Thyroid gland (tissue), 4 donors: ENCODE results near the gene WNT9B. TPM values are rescaled to one million over a fixed set of nuclear protein-coding genes. Genes with fewer than 3 reads are reported as not detected.

Source experiments
- DNase-seq, 2 donors: peaks; one replicate each; pipeline ENCODE4 v3.0.0-alpha.2; 2019
- H3K27ac ChIP-seq, 3 donors: fragments of 200-600 bp; sonication (generic); 1 replicate in 2 of 3; 2 replicates in 1 of 3; pipeline ENCODE4 v1.5.1; 2016 to 2019; ENCODE audit warnings: mild to moderate bottlenecking in 1 of 3, moderate library complexity in 1 of 3
- H3K27me3 ChIP-seq: fragments of 200-600 bp; sonication (generic); one replicate; pipeline ENCODE4 v1.5.1; 2019
- H3K36me3 ChIP-seq, 2 donors: fragments of 200-600 bp; sonication (generic); one replicate each; pipeline ENCODE4 v1.5.1; 2016 to 2019
- H3K4me1 ChIP-seq, 2 donors: fragments of 200-600 bp; sonication (generic); one replicate each; pipeline ENCODE4 v1.5.1; 2017 to 2019
- H3K4me3 ChIP-seq, 3 donors: fragments of 200-600 bp; sonication (generic); replicated peaks in 1 of 3; 1 replicate in 2 of 3; 2 replicates in 1 of 3; pipeline ENCODE4 v1.5.1; 2016; ENCODE audit warnings: mild to moderate bottlenecking in 1 of 3
- H3K9me3 ChIP-seq: fragments of 200-600 bp; sonication (generic); one replicate; pipeline ENCODE4 v1.5.1; 2017
- POLR2A ChIP-seq, 2 donors: fragments of 450-650 bp; IDR thresholded peaks; one replicate each; pipeline ENCODE4 v1.6.1; 2017; ENCODE audit warnings: antibody characterized with exemption in 2 of 2, mild to moderate bottlenecking in 2 of 2, moderate library complexity in 1 of 2
- WGBS, 2 donors: methylation state at CpG; one replicate each; pipeline ENCODE4 v1.1.5; 2017; 5-methylcytosine and 5-hydroxymethylcytosine counted together
- intact Hi-C: fragments of 100-400 bp; cut with DNase I; formaldehyde crosslinking; loops from one replicate; pipeline ENCODE4 v1.15.1; 2023
- total RNA-seq, 4 donors: library from RNA; depleted of rRNA; stranded (reverse); fragments of >200 nt; gene quantifications; one replicate each; pipeline ENCODE4 v1.2.3, GENCODE V29; 2016
- TF ChIP-seq, protein P1 (sequence below), 6 experiments: fragments of 200-600 bp in 3 of 6; fragments of 450-650 bp in 3 of 6; sonication (generic) in 3 of 6; IDR thresholded peaks; one replicate each; pipeline ENCODE4 v1.5.1; 2016 to 2019; ENCODE audit warnings: antibody characterized with exemption in 6 of 6, mild to moderate bottlenecking in 2 of 6, inconsistent platforms in 1 of 6, moderate library complexity in 1 of 6

WNT9B gene
- total RNA-seq, 4 donors from 2014 or later = 1.2 TPM; not detected in 3

DNA sequence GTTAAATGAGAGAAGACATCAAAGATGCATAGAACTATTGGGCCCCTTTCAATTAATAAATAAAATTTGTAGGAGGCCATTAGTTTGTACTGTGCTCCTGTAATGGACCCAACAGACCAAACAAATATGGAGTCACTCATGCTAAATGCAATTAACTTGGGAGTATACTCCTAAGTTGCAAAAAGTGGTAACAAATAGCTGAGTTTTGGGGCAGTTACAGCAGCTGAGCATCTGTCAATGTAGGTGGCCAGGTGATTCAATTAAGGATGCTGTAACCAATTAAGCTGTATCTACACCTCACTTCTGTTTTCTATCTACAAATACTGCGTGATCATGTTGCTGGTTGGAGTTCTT lies 34.9 kb downstream of the WNT9B start:
- Histone ChIP-seq H3K27me3 (no peaks in the 10 kb centered on the region), H3K36me3 (no peaks in the 10 kb centered on the region), H3K9me3 (no peaks in the 10 kb centered on the region), H3K4me1 (no peaks in the 10 kb centered on the region), H3K27ac (no peak overlapping the region), H3K4me3 (no peak overlapping the region)
- TF ChIP-seq, protein P1, sequence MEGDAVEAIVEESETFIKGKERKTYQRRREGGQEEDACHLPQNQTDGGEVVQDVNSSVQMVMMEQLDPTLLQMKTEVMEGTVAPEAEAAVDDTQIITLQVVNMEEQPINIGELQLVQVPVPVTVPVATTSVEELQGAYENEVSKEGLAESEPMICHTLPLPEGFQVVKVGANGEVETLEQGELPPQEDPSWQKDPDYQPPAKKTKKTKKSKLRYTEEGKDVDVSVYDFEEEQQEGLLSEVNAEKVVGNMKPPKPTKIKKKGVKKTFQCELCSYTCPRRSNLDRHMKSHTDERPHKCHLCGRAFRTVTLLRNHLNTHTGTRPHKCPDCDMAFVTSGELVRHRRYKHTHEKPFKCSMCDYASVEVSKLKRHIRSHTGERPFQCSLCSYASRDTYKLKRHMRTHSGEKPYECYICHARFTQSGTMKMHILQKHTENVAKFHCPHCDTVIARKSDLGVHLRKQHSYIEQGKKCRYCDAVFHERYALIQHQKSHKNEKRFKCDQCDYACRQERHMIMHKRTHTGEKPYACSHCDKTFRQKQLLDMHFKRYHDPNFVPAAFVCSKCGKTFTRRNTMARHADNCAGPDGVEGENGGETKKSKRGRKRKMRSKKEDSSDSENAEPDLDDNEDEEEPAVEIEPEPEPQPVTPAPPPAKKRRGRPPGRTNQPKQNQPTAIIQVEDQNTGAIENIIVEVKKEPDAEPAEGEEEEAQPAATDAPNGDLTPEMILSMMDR (IDR thresholded peaks at IDR 0.05) = no peak
- no peak for TF ChIP-seq POLR2A (IDR thresholded peaks at IDR 0.05)
- WGBS, 2 donors = 87 to 95% methylated on average over 1 of the region's 1 CpG
- intact Hi-C loops = no loop called here
- DNase-seq = no peak

DNA sequence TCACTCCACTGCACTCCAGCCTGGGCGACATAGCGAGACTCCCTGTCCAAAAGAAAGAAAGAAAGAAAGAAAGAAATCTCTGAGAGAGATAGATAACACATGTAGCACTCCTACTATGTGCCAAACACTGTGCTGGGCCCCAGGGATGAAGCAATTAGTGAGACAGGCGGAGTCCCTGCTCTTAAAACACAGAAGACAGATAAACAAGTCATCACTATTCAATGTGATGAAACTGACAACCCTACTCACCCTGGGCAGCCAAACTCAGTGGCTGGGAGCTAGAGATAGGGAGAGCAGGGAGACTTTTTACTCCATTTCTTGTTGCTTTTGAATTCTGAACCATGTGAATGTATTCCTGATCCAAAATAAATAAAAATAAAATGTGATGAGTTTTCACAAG lies 36.3 kb downstream of the WNT9B start:
- H3K27me3 ChIP-seq = no peaks in the 10 kb centered on the region
- no peaks in the 10 kb centered on the region for H3K9me3 ChIP-seq
- 93% methylated on average over 3 of the region's 3 CpGs for WGBS, 2 donors
- TF ChIP-seq, protein P1 (IDR thresholded peaks at IDR 0.05) = no peak
- H3K4me3 ChIP-seq = no peak overlapping the region
- H3K4me1 ChIP-seq = no peaks in the 10 kb centered on the region
- H3K27ac ChIP-seq = no peak overlapping the region
- intact Hi-C loops = no loop called here
- H3K36me3 ChIP-seq = no peaks in the 10 kb centered on the region
- DNase-seq = no peak

DNA sequence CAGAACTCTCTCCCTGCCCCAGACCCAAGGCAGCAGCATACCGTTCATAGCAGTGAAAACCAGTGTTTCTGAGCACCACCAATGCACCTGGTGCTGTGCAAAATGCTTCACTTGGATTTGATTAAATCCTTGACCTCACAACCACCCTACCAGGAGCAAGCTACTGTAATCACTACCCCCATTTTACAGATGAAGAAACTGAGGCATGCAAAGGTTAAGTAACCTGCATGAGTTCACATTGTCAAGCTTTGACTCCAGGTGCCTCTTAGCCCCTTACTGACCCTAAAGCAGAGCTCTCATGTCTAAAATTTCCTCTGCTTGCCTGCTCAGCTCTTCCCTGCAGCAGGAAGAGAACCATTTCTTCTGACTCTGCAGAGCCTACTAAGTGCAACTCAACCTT lies 37.3 kb downstream of the WNT9B start:
- no peak overlapping the region for H3K4me3 ChIP-seq
- TF ChIP-seq, protein P1 (IDR thresholded peaks at IDR 0.05) = no peak
- TF ChIP-seq POLR2A (IDR thresholded peaks at IDR 0.05) = no peak
- H3K27me3 ChIP-seq = no peaks in the 10 kb centered on the region
- H3K27ac ChIP-seq = no peak overlapping the region
- H3K9me3 ChIP-seq = no peaks in the 10 kb centered on the region
- intact Hi-C loops = no loop called here
- no peak for DNase-seq
- no peaks in the 10 kb centered on the region for H3K4me1 ChIP-seq
- WGBS, 2 donors = 83% methylated on average over 1 of the region's 1 CpG
- H3K36me3 ChIP-seq = no peaks in the 10 kb centered on the region

DNA sequence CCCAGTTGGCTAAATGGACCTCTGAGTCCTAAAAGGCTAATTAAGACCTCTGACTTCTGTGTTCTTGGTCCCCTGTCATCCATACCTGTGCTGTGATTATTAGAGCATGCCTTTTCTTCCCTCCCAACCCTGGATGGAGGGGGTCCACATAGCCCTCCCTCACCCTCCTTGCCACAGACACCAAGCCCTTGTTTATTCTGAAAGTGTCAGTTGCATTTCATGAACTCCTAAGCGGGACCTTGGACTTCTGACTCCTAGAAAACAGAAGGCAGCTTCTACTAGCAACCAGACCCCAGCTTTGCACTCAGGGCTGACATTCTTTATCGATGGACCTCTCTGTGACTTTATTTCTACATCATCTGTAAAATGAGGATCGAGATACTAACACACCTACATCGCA lies 38.1 kb downstream of the WNT9B start:
- H3K36me3 ChIP-seq = no peaks in the 10 kb centered on the region
- TF ChIP-seq, protein P1 (IDR thresholded peaks at IDR 0.05) = no peak
- TF ChIP-seq POLR2A (IDR thresholded peaks at IDR 0.05) = no peak
- DNase-seq = no peak
- H3K27me3 ChIP-seq = no peaks in the 10 kb centered on the region
- 82 to 88% methylated on average over 4 of the region's 4 CpGs for WGBS, 2 donors
- no peaks in the 10 kb centered on the region for H3K4me1 ChIP-seq
- no peaks in the 10 kb centered on the region for H3K9me3 ChIP-seq
- no peak overlapping the region for H3K4me3 ChIP-seq
- H3K27ac ChIP-seq = no peak overlapping the region
- intact Hi-C loops = no loop called here

DNA sequence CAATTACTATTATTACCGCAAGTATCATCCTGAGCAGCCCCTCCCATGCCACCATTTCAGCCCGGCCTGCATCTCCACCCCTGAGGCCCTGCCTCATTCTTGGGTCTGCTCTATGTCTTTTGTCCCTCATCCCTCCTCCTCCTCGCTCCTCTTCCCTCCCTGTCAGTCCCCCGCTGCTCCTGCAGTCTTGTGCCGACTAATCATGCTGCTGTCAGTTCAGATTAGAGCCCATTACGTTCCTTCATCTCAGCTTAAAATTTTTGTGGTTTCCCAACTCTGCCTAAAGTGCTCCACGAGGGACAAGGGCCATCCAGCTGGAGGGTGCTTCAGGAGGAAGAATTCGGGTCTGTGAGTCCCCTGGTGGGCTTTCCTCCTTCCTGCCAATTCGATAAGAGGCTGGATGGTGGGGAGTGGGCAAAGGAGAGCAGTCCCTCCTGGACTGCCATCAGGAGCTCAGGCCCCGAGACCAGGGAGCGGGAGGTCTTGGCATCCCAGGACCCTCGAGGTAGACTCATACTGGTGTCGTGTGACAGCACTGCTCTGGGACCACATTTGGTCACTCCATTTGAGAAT lies 38.7 kb downstream of the WNT9B start:
- intact Hi-C loops = no loop called here

More for the DNA sequence above, 38.7 kb downstream of the WNT9B start:
- Histone ChIP-seq H3K4me3 (no peak overlapping the region), H3K27me3 (no peaks in the 10 kb centered on the region), H3K4me1 (no peaks in the 10 kb centered on the region), H3K36me3 (no peaks in the 10 kb centered on the region), H3K27ac (no peak overlapping the region), H3K9me3 (no peaks in the 10 kb centered on the region)
- WGBS, 2 donors = 42 to 48% methylated on average over 9 to 13 of the region's 13 CpGs
- DNase-seq = no peak
- TF ChIP-seq POLR2A (IDR thresholded peaks at IDR 0.05) = no peak
- TF ChIP-seq, protein P1 (IDR thresholded peaks at IDR 0.05) = no peak
